GM21529 (cell line): ENCODE data around the gene SLC30A9.

ENCODE experiments used
- ATAC-seq: cut with Tn5 transposase; IDR thresholded peaks from one replicate; pipeline ENCODE4 v1.9.1; 2021; ENCODE audit not compliant: unreplicated experiment

SLC30A9 gene

GRCh38 chr4:42133006-42133405 is 142.7 kb downstream of the SLC30A9 start:
- ATAC-seq = no peak

DNA sequence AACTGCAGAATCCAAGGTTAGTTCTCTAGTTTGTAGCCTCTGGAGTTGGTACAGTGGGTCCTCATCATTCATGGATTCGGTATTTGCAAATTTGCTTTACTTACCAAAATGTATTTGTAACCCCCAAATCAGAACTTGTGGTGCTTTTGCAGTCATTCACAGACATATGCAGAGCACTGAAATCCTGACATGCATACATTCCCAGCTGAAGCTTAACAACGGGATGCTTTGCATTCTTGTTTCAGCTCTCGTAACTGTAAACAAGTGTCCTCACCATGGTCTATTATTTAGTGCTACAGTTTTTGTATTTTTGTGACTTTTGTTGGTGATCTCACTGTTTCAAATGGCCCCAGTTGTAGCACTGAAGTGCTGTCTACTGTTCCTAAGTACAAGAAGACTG is 146.0 kb downstream of the SLC30A9 start:
- ATAC-seq = no peak
